B cell (primary cell): ENCODE measurements around the gene CNNM3. TPM values are rescaled to one million over a fixed set of nuclear protein-coding genes. Genes with fewer than 3 reads are reported as not detected.

Source experiments
- ATAC-seq: fragments of 200-7000 bp; cut with Tn5 transposase; one replicate; pipeline ENCODE4 v1.10.0; 2021; ENCODE audit warnings: low read depth, mild to moderate bottlenecking, moderate number of reproducible peaks, moderate library complexity
- CTCF ChIA-PET: fragments of 350-600 bp; sonication (Branson Sonifier 250); formaldehyde crosslinking; loops from one replicate; lab custom pipeline; 2021; ENCODE audit warnings: antibody characterized with exemption, inconsistent platforms; lab: Charles Lee
- POLR2A ChIA-PET: fragments of 350-600 bp; sonication (Branson Sonifier 250); formaldehyde crosslinking; loops from one replicate; lab custom pipeline; 2021; ENCODE audit warnings: antibody characterized with exemption; lab: Charles Lee
- DNase-seq: peaks from one replicate; pipeline ENCODE4 v3.0.0; 2013
- H2AFZ ChIP-seq: 2 replicates; pipeline ENCODE4 v1.6.1; 2012; ENCODE audit warnings: mild to moderate bottlenecking, low read depth, low read length; ENCODE audit not compliant: insufficient read depth, poor library complexity, severe bottlenecking
- H3K27ac ChIP-seq, 2 donors: 1 replicate in 1 of 2; 2 replicates in 1 of 2; pipeline ENCODE4 v1.5.1; 2012 to 2013; ENCODE audit warnings: low read length in 2 of 2, mild to moderate bottlenecking in 2 of 2, moderate library complexity in 1 of 2
- H3K27me3 ChIP-seq, 4 experiments: fragments of 200-600 bp in 1 of 4; sonication (generic) in 1 of 4; replicated peaks in 1 of 4; 1 replicate in 2 of 4; 2 replicates in 2 of 4; pipeline versions ENCODE4 v1.6.1 to v1.7.0; 2013 to 2016; ENCODE audit warnings: low read length in 3 of 4, mild to moderate bottlenecking in 2 of 4, mixed read lengths in 1 of 4, moderate library complexity in 1 of 4; ENCODE audit not compliant: insufficient read depth in 4 of 4, control insufficient read depth in 3 of 4; ENCODE audit errors: control extremely low read depth in 1 of 4
- H3K36me3 ChIP-seq, 2 experiments: replicated peaks in 1 of 2; 1 replicate in 1 of 2; 2 replicates in 1 of 2; pipeline versions ENCODE4 v1.6.1 to v1.7.1; 2013; ENCODE audit warnings: low read length in 1 of 2; ENCODE audit not compliant: insufficient read depth in 2 of 2, control insufficient read depth in 1 of 2; ENCODE audit errors: control extremely low read depth in 1 of 2, extremely low read depth in 1 of 2
- H3K4me1 ChIP-seq, 2 donors: fragments of 200-600 bp in 1 of 2; sonication (generic) in 1 of 2; 1 replicate in 1 of 2; 2 replicates in 1 of 2; pipeline versions ENCODE4 v1.5.1 to v1.6.1; 2013 to 2017; ENCODE audit warnings: low read length in 2 of 2; ENCODE audit not compliant: control insufficient read depth in 2 of 2, insufficient read depth in 2 of 2
- H3K4me2 ChIP-seq: replicated peaks from 2 replicates; pipeline ENCODE3; 2012; ENCODE audit warnings: mild to moderate bottlenecking, low read depth, low read length; ENCODE audit not compliant: poor library complexity, severe bottlenecking
- H3K4me3 ChIP-seq, 5 experiments: fragments of 200-600 bp in 1 of 5; sonication (generic) in 1 of 5; 1 replicate in 3 of 5; 2 replicates in 2 of 5; pipeline versions ENCODE4 v1.5.1 to v1.7.0; 2011 to 2016; ENCODE audit warnings: low read length in 4 of 5, mild to moderate bottlenecking in 4 of 5, low read depth in 2 of 5, control low read depth in 1 of 5, moderate library complexity in 1 of 5; ENCODE audit not compliant: insufficient read depth in 1 of 5; ENCODE audit errors: control extremely low read depth in 1 of 5, extremely low read depth in 1 of 5
- H3K79me2 ChIP-seq: fragments of 200-600 bp; sonication (generic); one replicate; pipeline ENCODE4 v1.6.0; 2016; ENCODE audit warnings: low read length; ENCODE audit not compliant: control insufficient read depth, insufficient read depth
- H3K9ac ChIP-seq: fragments of 200-600 bp; sonication (generic); 2 replicates; pipeline ENCODE4 v1.6.1; 2017; ENCODE audit warnings: mild to moderate bottlenecking, low read length, moderate library complexity
- H3K9me3 ChIP-seq, 3 donors: one replicate each; pipeline versions ENCODE4 v1.6.1 to v1.7.1; 2013; ENCODE audit warnings: low read length in 2 of 3; ENCODE audit not compliant: control insufficient read depth in 2 of 3, insufficient read depth in 1 of 3; ENCODE audit errors: control extremely low read depth in 1 of 3
- H4K20me1 ChIP-seq: 2 replicates; pipeline ENCODE4 v1.6.0; 2012; ENCODE audit warnings: mild to moderate bottlenecking, low read length; ENCODE audit not compliant: insufficient read depth, control insufficient read depth, poor library complexity, severe bottlenecking
- H3K27ac Mint-ChIP-seq: one replicate; pipeline ENCODE4 v1.8.0; 2021; ENCODE audit warnings: mixed read lengths
- H3K27me3 Mint-ChIP-seq: one replicate; pipeline ENCODE4 v1.8.0; 2021; ENCODE audit warnings: mixed read lengths
- H3K4me1 Mint-ChIP-seq: one replicate; pipeline ENCODE4 v1.8.0; 2021; ENCODE audit warnings: mixed read lengths
- H3K4me3 Mint-ChIP-seq: one replicate; pipeline ENCODE4 v1.8.0; 2021; ENCODE audit warnings: mixed read lengths
- H3K9me3 Mint-ChIP-seq: one replicate; pipeline ENCODE4 v1.8.0; 2022; ENCODE audit warnings: mixed read lengths; ENCODE audit not compliant: insufficient read depth
- EZH2 ChIP-seq: IDR thresholded peaks from 2 replicates; pipeline ENCODE4 v1.6.1; 2012; ENCODE audit warnings: borderline replicate concordance, low read depth, mild to moderate bottlenecking, moderate library complexity, low read length; ENCODE audit not compliant: insufficient read depth, poor library complexity, severe bottlenecking
- WGBS: methylation state at CpG from one replicate; pipeline ENCODE4 v1.1.5; 2013; ENCODE audit warnings: missing lambda C conversion rate; ENCODE audit not compliant: insufficient coverage; 5-methylcytosine and 5-hydroxymethylcytosine counted together
- intact Hi-C: fragments of 100-400 bp; cut with micrococcal nuclease; formaldehyde crosslinking; loops from one replicate; pipeline ENCODE4 v1.10.0; 2022
- polyA plus RNA-seq: library from polyadenylated mRNA; depleted of rRNA; stranded (reverse); fragments of >200 nt; gene quantifications from 2 replicates; pipeline ENCODE4 v1.2.3, GENCODE V29; 2012
- total RNA-seq, 2 donors: library from RNA; stranded (reverse); fragments of 120-200 nt in 1 of 2; gene quantifications; 1 replicate in 1 of 2; 2 replicates in 1 of 2; pipeline versions ENCODE4 v1.2.3 to v1.2.4, GENCODE V29; 2013 to 2022
- TF ChIP-seq, protein P1 (sequence below): fragments of 200-600 bp; IDR thresholded peaks from one replicate; pipeline ENCODE4 v1.8.0; 2022; ENCODE audit warnings: antibody characterized with exemption, mild to moderate bottlenecking

CNNM3 gene
- total and polyA plus RNA-seq, 2 donors (not counting 1 experiment from before 2014, with no cell fraction given) = 28.8 to 54.7 TPM

- Histone ChIP-seq H3K27me3 (no peaks in the 10 kb centered on the region), H4K20me1 (peaks cover 20% of the 10 kb centered on the region), H2AFZ (no peak overlapping the region), H3K79me2 (peaks cover 95% of the 10 kb centered on the region), H3K9ac (peak overlapping the region; percentile 19), H3K36me3 (peaks cover 0 to 4% of the 10 kb centered on the region in 2 experiments), H3K27ac (peak overlapping the region; percentile 30 to 62), H3K4me1 (peaks cover 48 to 72% of the 10 kb centered on the region in 2 donors), H3K4me3 (peak overlapping the region in 2 of 5 experiments; percentile 11 to 27), H3K4me2 (peak overlapping the region; percentile 59), H3K9me3 (no peaks in the 10 kb centered on the region)
- CTCF ChIA-PET = interaction anchor here (1.5 kb wide), 2 partner anchors 31 to 90 kb away, joined by 3 to 6 read pairs; partner anchors contain the start of gene ANKRD39
- TF ChIP-seq EZH2 = no peak
- TF ChIP-seq, protein P1, sequence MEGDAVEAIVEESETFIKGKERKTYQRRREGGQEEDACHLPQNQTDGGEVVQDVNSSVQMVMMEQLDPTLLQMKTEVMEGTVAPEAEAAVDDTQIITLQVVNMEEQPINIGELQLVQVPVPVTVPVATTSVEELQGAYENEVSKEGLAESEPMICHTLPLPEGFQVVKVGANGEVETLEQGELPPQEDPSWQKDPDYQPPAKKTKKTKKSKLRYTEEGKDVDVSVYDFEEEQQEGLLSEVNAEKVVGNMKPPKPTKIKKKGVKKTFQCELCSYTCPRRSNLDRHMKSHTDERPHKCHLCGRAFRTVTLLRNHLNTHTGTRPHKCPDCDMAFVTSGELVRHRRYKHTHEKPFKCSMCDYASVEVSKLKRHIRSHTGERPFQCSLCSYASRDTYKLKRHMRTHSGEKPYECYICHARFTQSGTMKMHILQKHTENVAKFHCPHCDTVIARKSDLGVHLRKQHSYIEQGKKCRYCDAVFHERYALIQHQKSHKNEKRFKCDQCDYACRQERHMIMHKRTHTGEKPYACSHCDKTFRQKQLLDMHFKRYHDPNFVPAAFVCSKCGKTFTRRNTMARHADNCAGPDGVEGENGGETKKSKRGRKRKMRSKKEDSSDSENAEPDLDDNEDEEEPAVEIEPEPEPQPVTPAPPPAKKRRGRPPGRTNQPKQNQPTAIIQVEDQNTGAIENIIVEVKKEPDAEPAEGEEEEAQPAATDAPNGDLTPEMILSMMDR = no peak
- POLR2A ChIA-PET = interaction anchor here (0.6 to 0.8 kb wide), 3 partner anchors 11 to 26 kb away, joined by 3 to 6 read pairs (median 3); no protein-coding TSS in a partner anchor
- DNase-seq (no peak), ATAC-seq (no peak)
- H3K27me3 Mint-ChIP-seq = no peaks in the 10 kb centered on the region
- H3K27ac Mint-ChIP-seq = peak overlapping the region; percentile 87
- no peaks in the 10 kb centered on the region for H3K9me3 Mint-ChIP-seq
- WGBS = 95% methylated on average over 6 of the region's 9 CpGs
- H3K4me3 Mint-ChIP-seq = peak overlapping the region; percentile 80
- peaks cover 72% of the 10 kb centered on the region for H3K4me1 Mint-ChIP-seq
- intact Hi-C loops = no loop called here
Measured at GRCh38 chr2:96767135-96767871, 48.8 kb upstream of the CNNM3 start.

DNA sequence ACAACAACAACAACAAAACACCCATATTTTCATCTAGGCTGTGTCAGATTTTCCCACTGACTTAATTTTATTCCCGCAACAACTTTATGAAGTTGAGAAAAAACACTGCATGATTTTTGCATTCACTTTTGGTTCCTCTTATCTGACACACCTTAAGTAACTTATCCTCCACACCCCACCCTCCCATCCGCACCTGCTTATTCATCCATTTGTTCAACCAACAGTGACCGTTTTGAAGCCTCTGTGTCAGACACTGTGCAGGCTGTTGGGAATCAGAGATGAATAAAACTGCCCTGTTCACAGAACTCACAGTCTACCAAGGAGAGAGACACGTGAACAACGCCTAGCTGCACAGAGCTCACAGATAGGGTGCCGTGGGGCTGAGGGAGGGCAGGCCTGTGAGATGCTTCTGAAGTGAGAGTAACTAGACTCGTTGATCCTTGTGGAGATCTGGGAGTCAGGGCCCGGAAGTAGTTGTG, 47.9 kb upstream of the CNNM3 start:
- Histone ChIP-seq H3K27ac (peak overlapping the region; percentile 34 to 62), H2AFZ (no peak overlapping the region), H3K36me3 (peaks cover 0 to 4% of the 10 kb centered on the region in 2 experiments), H3K4me2 (peak overlapping the region; percentile 59), H3K9me3 (no peaks in the 10 kb centered on the region), H4K20me1 (peaks cover 12% of the 10 kb centered on the region), H3K4me3 (peak overlapping the region in 3 of 5 experiments; percentile 6 to 27 (median 11)), H3K9ac (peak overlapping the region; percentile 19), H3K79me2 (peaks cover 95% of the 10 kb centered on the region), H3K27me3 (no peaks in the 10 kb centered on the region), H3K4me1 (peaks cover 41 to 71% of the 10 kb centered on the region in 2 donors)
- Mint-ChIP-seq H3K4me3 (peak overlapping the region; percentile 80), H3K27me3 (no peaks in the 10 kb centered on the region), H3K27ac (peak overlapping the region; percentile 87), H3K4me1 (peaks cover 71% of the 10 kb centered on the region), H3K9me3 (no peaks in the 10 kb centered on the region)
- ATAC-seq = peak; percentile 71
- DNase-seq = peak; percentile 69
- POLR2A ChIA-PET = no interaction called here
- 79% methylated on average over 6 of the region's 8 CpGs for WGBS
- CTCF ChIA-PET = interaction anchor here (1.3 to 1.5 kb wide), 2 partner anchors 33 to 90 kb away, joined by 4 to 6 read pairs; partner anchors contain the start of gene ANKRD39
- intact Hi-C loops = loop anchor here (2.0 kb wide), 1 partner anchor 35 kb away; no protein-coding TSS in a partner anchor
- no peak for TF ChIP-seq EZH2
- TF ChIP-seq, protein P1 = no peak
